HEK293T (cell line): ENCODE results near the gene AARS2.

ENCODE experiments used
- ARNT ChIP-seq: fragments of 450-650 bp; IDR thresholded peaks from 2 replicates; pipeline ENCODE4 v1.6.1; 2017; ENCODE audit warnings: mild to moderate bottlenecking
- BHLHE40 ChIP-seq: fragments of 450-650 bp; IDR thresholded peaks from 2 replicates; pipeline ENCODE4 v1.6.1; 2016; ENCODE audit warnings: mild to moderate bottlenecking, moderate library complexity, borderline replicate concordance
- ELF4 ChIP-seq: fragments of 450-650 bp; IDR thresholded peaks from 2 replicates; pipeline ENCODE4 v1.6.1; 2017; ENCODE audit warnings: antibody characterized with exemption
- FOXK2 ChIP-seq: fragments of 450-650 bp; IDR thresholded peaks from 2 replicates; pipeline ENCODE4 v1.6.1; 2016; ENCODE audit warnings: mild to moderate bottlenecking
- FOXM1 ChIP-seq: fragments of 450-650 bp; IDR thresholded peaks from 2 replicates; pipeline ENCODE4 v1.6.1; 2017; ENCODE audit warnings: mild to moderate bottlenecking, borderline replicate concordance
- NFRKB ChIP-seq: fragments of 450-650 bp; IDR thresholded peaks from 2 replicates; pipeline ENCODE4 v1.6.1; 2016; ENCODE audit warnings: mild to moderate bottlenecking, moderate library complexity
- PKNOX1 ChIP-seq: fragments of 450-650 bp; IDR thresholded peaks from 2 replicates; pipeline ENCODE4 v1.6.1; 2016
- SP1 ChIP-seq: fragments of 450-650 bp; IDR thresholded peaks from 2 replicates; pipeline ENCODE4 v1.6.1; 2017
- SUZ12 ChIP-seq: fragments of 450-650 bp; IDR thresholded peaks from 2 replicates; pipeline ENCODE4 v1.6.1; 2016; ENCODE audit warnings: mild to moderate bottlenecking
- TARDBP ChIP-seq: fragments of 450-650 bp; IDR thresholded peaks from 2 replicates; pipeline ENCODE4 v1.6.1; 2016
- ZNF384 ChIP-seq: fragments of 450-650 bp; IDR thresholded peaks from 2 replicates; pipeline ENCODE4 v1.6.1; 2016

GRCh38 chr6:44298864-44299263 is 14.3 kb downstream of the AARS2 start:
- TF ChIP-seq NFRKB, result no peak
- no peak for TF ChIP-seq ARNT
- TF ChIP-seq SP1, result no peak
- no peak for TF ChIP-seq TARDBP
- no peak for TF ChIP-seq BHLHE40
- no peak for TF ChIP-seq PKNOX1
- no peak for TF ChIP-seq FOXK2
- TF ChIP-seq SUZ12, result no peak
- no peak for TF ChIP-seq FOXM1
- TF ChIP-seq ELF4, result no peak
- TF ChIP-seq ZNF384, result no peak
